ENCODE results near the gene MLX.
A peak's percentile ranks its signal among the peaks of the same experiment; 100 is the strongest.
"Not testable (repeated sequence)": the region's sequence is repeated elsewhere in the genome, so short reads cannot be mapped to it uniquely, and the experiment has no call there.

The MLX gene

GRCh38 chr17:42538482-42538881 is 28.4 kb upstream of the MLX start:
- Histone ChIP-seq H4K5ac (ENCODE audit: low read length) (no peak overlapping the region), H2BK15ac (replicated peaks; ENCODE audit: low read depth) (no peak overlapping the region), H3K56ac (ENCODE audit: low read length) (no peak overlapping the region), H3K79me2 (ENCODE audit: control insufficient read depth, insufficient read depth, low read length) (peaks cover 2% of the 10 kb centered on the region), H3K27ac (ENCODE audit: low read depth, low read length) (no peak overlapping the region), H4K8ac (ENCODE audit: low read depth, low read length) (no peak overlapping the region), H2BK120ac (ENCODE audit: low read depth, low read length) (no peak overlapping the region), H3K9ac (ENCODE audit: low read length) (no peak overlapping the region), H3K36me3 (ENCODE audit: control insufficient read depth, insufficient read depth, low read length) (no peaks in the 10 kb centered on the region), H3K4ac (ENCODE audit: low read depth, low read length) (no peak overlapping the region), H2BK5ac (ENCODE audit: low read length) (no peak overlapping the region), H3K4me3 (ENCODE audit: low read length) (no peak overlapping the region), H3K23ac (ENCODE audit: low read length) (no peak overlapping the region), H3K4me2 (ENCODE audit: low read length) (no peak overlapping the region), H2AK5ac (ENCODE audit: low read length) (no peak overlapping the region), H3K79me1 (ENCODE audit: low read length) (peaks cover 3% of the 10 kb centered on the region), H3K18ac (ENCODE audit: low read length) (no peak overlapping the region), H3K27me3 (ENCODE audit: insufficient read depth, low read length, poor library complexity) (no peaks in the 10 kb centered on the region), H3K4me1 (ENCODE audit: control insufficient read depth, low read depth, low read length) (peaks cover 3% of the 10 kb centered on the region)
- no CpG with 5 or more reads among the region's 14 CpGs for WGBS (ENCODE audit: extremely low coverage, insufficient coverage, low lambda C conversion rate)
- no peak for DNase-seq

DNA sequence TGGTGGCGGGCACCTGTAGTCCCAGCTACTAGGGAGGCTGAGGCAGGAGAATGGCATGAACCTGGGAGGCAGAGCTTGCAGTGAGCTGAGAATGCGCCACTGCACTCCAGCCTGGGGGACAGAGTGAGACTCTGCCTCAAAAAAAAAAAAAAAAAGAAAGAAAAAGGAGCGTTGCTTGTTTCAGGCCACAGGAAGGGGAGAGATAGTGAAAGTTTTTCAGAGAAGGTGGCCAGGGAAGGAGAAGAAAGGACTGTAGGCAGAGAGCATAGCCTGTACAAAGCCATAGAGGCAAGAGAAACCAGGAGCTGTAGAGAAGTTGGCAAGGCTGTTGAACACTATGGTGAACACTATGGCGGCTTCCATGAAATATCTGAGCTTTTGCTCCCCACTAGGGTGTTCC is 26.3 kb upstream of the MLX start:
- H3K27me3 ChIP-seq (ENCODE audit: insufficient read depth, low read length, poor library complexity); H3K4me1 ChIP-seq (ENCODE audit: control insufficient read depth, low read depth, low read length); H3K27ac ChIP-seq (ENCODE audit: low read depth, low read length); H3K79me2 ChIP-seq (ENCODE audit: control insufficient read depth, insufficient read depth, low read length); H3K18ac ChIP-seq (ENCODE audit: low read length); H2BK120ac ChIP-seq (ENCODE audit: low read depth, low read length); H2BK5ac ChIP-seq (ENCODE audit: low read length); H3K56ac ChIP-seq (ENCODE audit: low read length); H3K23ac ChIP-seq (ENCODE audit: low read length); H3K79me1 ChIP-seq (ENCODE audit: low read length); H2AK5ac ChIP-seq (ENCODE audit: low read length); H3K36me3 ChIP-seq (ENCODE audit: control insufficient read depth, insufficient read depth, low read length); H3K4me2 ChIP-seq (ENCODE audit: low read length); H3K4ac ChIP-seq (ENCODE audit: low read depth, low read length); H3K4me3 ChIP-seq (ENCODE audit: low read length); H2BK15ac ChIP-seq (replicated peaks; ENCODE audit: low read depth); DNase-seq; H3K9ac ChIP-seq (ENCODE audit: low read length); H4K5ac ChIP-seq (ENCODE audit: low read length); H4K8ac ChIP-seq (ENCODE audit: low read depth, low read length): not testable (repeated sequence)
- no CpG with 5 or more reads among the region's 4 CpGs for WGBS (ENCODE audit: extremely low coverage, insufficient coverage, low lambda C conversion rate)

DNA sequence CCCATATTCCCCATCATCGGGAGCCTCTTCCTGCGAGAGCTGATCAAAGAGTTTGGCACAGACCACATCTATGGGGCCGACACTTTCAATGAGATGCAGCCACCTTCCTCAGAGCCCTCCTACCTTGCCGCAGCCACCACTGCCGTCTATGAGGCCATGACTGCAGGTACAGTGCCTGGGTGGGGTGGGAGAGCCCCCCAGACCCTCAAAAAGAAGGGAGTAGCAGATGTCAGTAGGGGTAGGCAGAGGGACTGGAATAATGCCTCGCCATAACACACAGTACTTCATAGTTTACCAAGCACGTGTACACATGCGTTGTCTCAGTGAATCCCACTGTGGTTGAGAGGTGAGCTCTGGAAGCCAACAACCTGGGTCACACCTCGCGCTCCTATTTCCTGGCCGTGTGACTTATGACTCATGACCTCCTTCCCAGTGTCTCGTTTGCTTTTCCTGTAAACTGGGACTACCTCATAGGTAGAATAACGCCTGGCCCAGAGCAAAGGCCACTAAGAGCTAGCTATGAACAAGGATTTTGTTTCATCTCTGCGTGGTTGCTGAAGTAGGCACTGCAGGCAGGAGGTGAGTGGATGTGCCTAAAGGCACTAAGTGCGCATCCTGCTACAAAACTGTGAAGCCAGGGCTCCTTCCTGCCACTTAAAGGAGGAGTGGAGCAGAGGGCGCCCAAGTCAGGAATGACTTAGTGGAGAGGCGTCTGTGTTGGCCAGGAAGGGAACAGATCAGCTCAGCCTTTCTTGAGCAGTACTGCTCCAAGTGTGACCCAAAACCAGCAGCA is 25.7 kb upstream of the MLX start:
- Histone ChIP-seq H3K36me3 (ENCODE audit: control insufficient read depth, insufficient read depth, low read length) (no peaks in the 10 kb centered on the region), H2BK15ac (replicated peaks; ENCODE audit: low read depth) (no peak overlapping the region), H3K79me1 (ENCODE audit: low read length) (peaks cover 3% of the 10 kb centered on the region), H3K56ac (ENCODE audit: low read length) (peak overlapping the region; percentile 15), H2BK5ac (ENCODE audit: low read length) (no peak overlapping the region), H3K9ac (ENCODE audit: low read length) (no peak overlapping the region), H3K18ac (ENCODE audit: low read length) (no peak overlapping the region), H3K4me3 (ENCODE audit: low read length) (no peak overlapping the region), H2BK120ac (ENCODE audit: low read depth, low read length) (no peak overlapping the region), H3K4me2 (ENCODE audit: low read length) (no peak overlapping the region), H3K27me3 (ENCODE audit: insufficient read depth, low read length, poor library complexity) (no peaks in the 10 kb centered on the region), H3K4me1 (ENCODE audit: control insufficient read depth, low read depth, low read length) (no peaks in the 10 kb centered on the region), H3K4ac (ENCODE audit: low read depth, low read length) (no peak overlapping the region), H3K23ac (ENCODE audit: low read length) (no peak overlapping the region), H4K5ac (ENCODE audit: low read length) (no peak overlapping the region), H2AK5ac (ENCODE audit: low read length) (no peak overlapping the region), H4K8ac (ENCODE audit: low read depth, low read length) (no peak overlapping the region), H3K79me2 (ENCODE audit: control insufficient read depth, insufficient read depth, low read length) (peaks cover 2% of the 10 kb centered on the region), H3K27ac (ENCODE audit: low read depth, low read length) (no peak overlapping the region)
- WGBS (ENCODE audit: extremely low coverage, insufficient coverage, low lambda C conversion rate), result no CpG with 5 or more reads among the region's 17 CpGs
- no peak for DNase-seq

DNA sequence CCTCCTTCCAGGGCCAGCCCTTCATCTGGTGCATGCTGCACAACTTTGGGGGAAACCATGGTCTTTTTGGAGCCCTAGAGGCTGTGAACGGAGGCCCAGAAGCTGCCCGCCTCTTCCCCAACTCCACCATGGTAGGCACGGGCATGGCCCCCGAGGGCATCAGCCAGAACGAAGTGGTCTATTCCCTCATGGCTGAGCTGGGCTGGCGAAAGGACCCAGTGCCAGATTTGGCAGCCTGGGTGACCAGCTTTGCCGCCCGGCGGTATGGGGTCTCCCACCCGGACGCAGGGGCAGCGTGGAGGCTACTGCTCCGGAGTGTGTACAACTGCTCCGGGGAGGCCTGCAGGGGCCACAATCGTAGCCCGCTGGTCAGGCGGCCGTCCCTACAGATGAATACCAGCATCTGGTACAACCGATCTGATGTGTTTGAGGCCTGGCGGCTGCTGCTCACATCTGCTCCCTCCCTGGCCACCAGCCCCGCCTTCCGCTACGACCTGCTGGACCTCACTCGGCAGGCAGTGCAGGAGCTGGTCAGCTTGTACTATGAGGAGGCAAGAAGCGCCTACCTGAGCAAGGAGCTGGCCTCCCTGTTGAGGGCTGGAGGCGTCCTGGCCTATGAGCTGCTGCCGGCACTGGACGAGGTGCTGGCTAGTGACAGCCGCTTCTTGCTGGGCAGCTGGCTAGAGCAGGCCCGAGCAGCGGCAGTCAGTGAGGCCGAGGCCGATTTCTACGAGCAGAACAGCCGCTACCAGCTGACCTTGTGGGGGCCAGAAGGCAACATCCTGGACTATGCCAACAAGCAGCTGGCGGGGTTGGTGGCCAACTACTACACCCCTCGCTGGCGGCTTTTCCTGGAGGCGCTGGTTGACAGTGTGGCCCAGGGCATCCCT is 23.5 kb upstream of the MLX start:
- WGBS (ENCODE audit: extremely low coverage, insufficient coverage, low lambda C conversion rate), result no CpG with 5 or more reads among the region's 39 CpGs
- H3K4me3 ChIP-seq (ENCODE audit: low read length), result no peak overlapping the region
- H3K18ac ChIP-seq (ENCODE audit: low read length), result no peak overlapping the region

DNA sequence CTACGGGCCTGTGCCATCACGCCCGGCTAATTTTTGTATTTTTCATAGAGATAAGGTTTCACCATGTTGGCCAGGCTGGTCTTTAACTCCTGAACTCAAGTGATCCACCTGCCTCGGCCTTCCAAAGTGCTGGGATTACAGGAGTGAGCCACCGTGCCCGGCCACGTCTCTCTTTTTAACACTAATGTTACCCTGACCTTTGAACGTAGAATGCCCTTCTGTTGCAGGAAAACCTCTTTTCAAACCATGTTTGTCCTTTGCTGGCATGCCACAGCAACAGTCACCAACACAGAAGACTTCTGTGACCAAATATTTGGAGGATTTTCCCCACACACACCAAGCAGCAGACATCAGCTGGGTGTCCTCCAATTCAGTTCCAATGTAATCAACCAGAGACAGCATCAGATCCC is 22.0 kb upstream of the MLX start:
- no peak overlapping the region for H3K9ac ChIP-seq (ENCODE audit: low read length)
- no peaks in the 10 kb centered on the region for H3K79me1 ChIP-seq (ENCODE audit: low read length)
- H3K36me3 ChIP-seq (ENCODE audit: control insufficient read depth, insufficient read depth, low read length), result no peaks in the 10 kb centered on the region
- WGBS (ENCODE audit: extremely low coverage, insufficient coverage, low lambda C conversion rate), result no CpG with 5 or more reads among the region's 8 CpGs
- no peak overlapping the region for H3K4me3 ChIP-seq (ENCODE audit: low read length)
- H3K79me2 ChIP-seq (ENCODE audit: control insufficient read depth, insufficient read depth, low read length), result no peaks in the 10 kb centered on the region
- no peak overlapping the region for H4K8ac ChIP-seq (ENCODE audit: low read depth, low read length)
- no peaks in the 10 kb centered on the region for H3K27me3 ChIP-seq (ENCODE audit: insufficient read depth, low read length, poor library complexity)
- H3K4me1 ChIP-seq (ENCODE audit: control insufficient read depth, low read depth, low read length), result no peaks in the 10 kb centered on the region
- no peak overlapping the region for H3K18ac ChIP-seq (ENCODE audit: low read length)
- no peak overlapping the region for H2AK5ac ChIP-seq (ENCODE audit: low read length)
- no peak overlapping the region for H4K5ac ChIP-seq (ENCODE audit: low read length)
- no peak overlapping the region for H3K4ac ChIP-seq (ENCODE audit: low read depth, low read length)
- no peak for DNase-seq
- H3K4me2 ChIP-seq (ENCODE audit: low read length), result no peak overlapping the region
- no peak overlapping the region for H2BK15ac ChIP-seq (replicated peaks; ENCODE audit: low read depth)
- no peak overlapping the region for H3K23ac ChIP-seq (ENCODE audit: low read length)
- no peak overlapping the region for H3K56ac ChIP-seq (ENCODE audit: low read length)
- H3K27ac ChIP-seq (ENCODE audit: low read depth, low read length), result no peak overlapping the region
- H2BK5ac ChIP-seq (ENCODE audit: low read length), result no peak overlapping the region
- no peak overlapping the region for H2BK120ac ChIP-seq (ENCODE audit: low read depth, low read length)

More for the DNA sequence above, 23.5 kb upstream of the MLX start:
- Histone ChIP-seq H3K56ac (ENCODE audit: low read length) (no peak overlapping the region), H2BK5ac (ENCODE audit: low read length) (no peak overlapping the region), H3K23ac (ENCODE audit: low read length) (no peak overlapping the region), H3K79me1 (ENCODE audit: low read length) (no peaks in the 10 kb centered on the region), H2AK5ac (ENCODE audit: low read length) (no peak overlapping the region), H2BK120ac (ENCODE audit: low read depth, low read length) (no peak overlapping the region), H4K5ac (ENCODE audit: low read length) (no peak overlapping the region), H3K27me3 (ENCODE audit: insufficient read depth, low read length, poor library complexity) (no peaks in the 10 kb centered on the region), H2BK15ac (replicated peaks; ENCODE audit: low read depth) (no peak overlapping the region), H4K8ac (ENCODE audit: low read depth, low read length) (no peak overlapping the region), H3K36me3 (ENCODE audit: control insufficient read depth, insufficient read depth, low read length) (no peaks in the 10 kb centered on the region), H3K27ac (ENCODE audit: low read depth, low read length) (no peak overlapping the region), H3K9ac (ENCODE audit: low read length) (no peak overlapping the region), H3K79me2 (ENCODE audit: control insufficient read depth, insufficient read depth, low read length) (no peaks in the 10 kb centered on the region), H3K4me1 (ENCODE audit: control insufficient read depth, low read depth, low read length) (no peaks in the 10 kb centered on the region), H3K4ac (ENCODE audit: low read depth, low read length) (no peak overlapping the region), H3K4me2 (ENCODE audit: low read length) (no peak overlapping the region)
- DNase-seq, result no peak
